ENCODE results near the gene KCNAB3. TPM values are rescaled to one million over a fixed set of nuclear protein-coding genes. Genes with fewer than 3 reads are reported as not detected.

KCNAB3 gene
- total RNA-seq, 1 donor from 2014 or later, result 6.0 TPM

GRCh38 chr17:7931709-7932482 is 2.2 kb upstream of the KCNAB3 start, which contains the start of the genes CNTROB and TRAPPC1:
Gene CNTROB (plus strand): TSS chr17:7932206. CDS start chr17:7933080, 874 bp downstream.
Gene TRAPPC1 (minus strand): TSS chr17:7931946. CDS start chr17:7931829, 117 bp downstream.
- peaks cover 16% of the 10 kb centered on the region for H3K36me3 Mint-ChIP-seq (ENCODE audit: insufficient read depth)
- H3K9me3 Mint-ChIP-seq (ENCODE audit: low read depth), result no peaks in the 10 kb centered on the region
- peaks cover 26% of the 10 kb centered on the region for H3K4me1 Mint-ChIP-seq (ENCODE audit: low read depth)
- H3K4me3 Mint-ChIP-seq (ENCODE audit: low read depth), result peak within 1 kb of the TSS; percentile 96
- peak; percentile 99 for DNase-seq (ENCODE audit: low spot score, unreplicated experiment)
- H3K27me3 Mint-ChIP-seq, result peaks cover 26% of the 10 kb centered on the region
- no peak for TF ChIP-seq CTCF (IDR thresholded peaks at IDR 0.05; ENCODE audit: unreplicated experiment)
- peak within 1 kb of the TSS; percentile 95 for H3K27ac Mint-ChIP-seq

- Mint-ChIP-seq H3K4me1 (ENCODE audit: low read depth) (peaks cover 26% of the 10 kb centered on the region), H3K27me3 (peaks cover 34% of the 10 kb centered on the region), H3K9me3 (ENCODE audit: low read depth) (no peaks in the 10 kb centered on the region), H3K4me3 (ENCODE audit: low read depth) (peak overlapping the region; percentile 96), H3K27ac (peak overlapping the region; percentile 76), H3K36me3 (ENCODE audit: insufficient read depth) (peaks cover 10% of the 10 kb centered on the region)
- no peak for DNase-seq (ENCODE audit: low spot score, unreplicated experiment)
- TF ChIP-seq CTCF (IDR thresholded peaks at IDR 0.05; ENCODE audit: unreplicated experiment), result no peak
Observed at GRCh38 chr17:7930841-7931631, 1.4 kb upstream of the KCNAB3 start.

- no peak overlapping the region for H3K4me3 Mint-ChIP-seq (ENCODE audit: low read depth)
- peaks cover 52% of the 10 kb centered on the region for H3K27me3 Mint-ChIP-seq
- no peaks in the 10 kb centered on the region for H3K9me3 Mint-ChIP-seq (ENCODE audit: low read depth)
- no peak for TF ChIP-seq CTCF (IDR thresholded peaks at IDR 0.05; ENCODE audit: unreplicated experiment)
- H3K36me3 Mint-ChIP-seq (ENCODE audit: insufficient read depth), result peaks cover 7% of the 10 kb centered on the region
- peaks cover 12% of the 10 kb centered on the region for H3K4me1 Mint-ChIP-seq (ENCODE audit: low read depth)
- DNase-seq (ENCODE audit: low spot score, unreplicated experiment), result no peak
- H3K27ac Mint-ChIP-seq, result no peak overlapping the region
Observed at GRCh38 chr17:7927596-7927995, 2.1 kb downstream of the KCNAB3 start.

- Mint-ChIP-seq H3K27ac (peak overlapping the region; percentile 85), H3K4me3 (ENCODE audit: low read depth) (peak overlapping the region; percentile 60), H3K27me3 (peaks cover 57% of the 10 kb centered on the region)
Observed at GRCh38 chr17:7922845-7923628, 6.6 kb downstream of the KCNAB3 start.

More at GRCh38 chr17:7922845-7923628, 6.6 kb downstream of the KCNAB3 start:
- Mint-ChIP-seq H3K36me3 (ENCODE audit: insufficient read depth) (peaks cover 2% of the 10 kb centered on the region), H3K4me1 (ENCODE audit: low read depth) (peaks cover 4% of the 10 kb centered on the region), H3K9me3 (ENCODE audit: low read depth) (no peaks in the 10 kb centered on the region)
- peak; percentile 19 for TF ChIP-seq CTCF (IDR thresholded peaks at IDR 0.05; ENCODE audit: unreplicated experiment)
- DNase-seq (ENCODE audit: low spot score, unreplicated experiment), result peak; percentile 80

All from progenitor cell of endocrine pancreas (in vitro differentiated cells).